PC-3 (cell line): ENCODE results near the gene AEBP1. TPM values are rescaled to one million over a fixed set of nuclear protein-coding genes. Genes with fewer than 3 reads are reported as not detected.

Experiments used
- ATAC-seq: fragments of 200-7000 bp; cut with Tn5 transposase; 2 replicates; pipeline ENCODE4 v1.9.1; 2020; ENCODE audit warnings: mild to moderate bottlenecking, moderate library complexity
- BruUV-seq: library from RNA; stranded (reverse); fragments of 400-500 nt; replicated peaks from 2 replicates; lab custom pipeline; 2021; lab: Mats Ljungman, UMichigan
- CTCF ChIA-PET: fragments of 300-600 bp; sonication (Branson Sonifier 250); formaldehyde crosslinking; loops from one replicate; lab custom pipeline; 2022; ENCODE audit warnings: antibody characterized with exemption; lab: Charles Lee
- POLR2A ChIA-PET: fragments of 300-600 bp; sonication (Branson Sonifier 250); formaldehyde crosslinking; loops from one replicate; lab custom pipeline; 2022; ENCODE audit warnings: antibody characterized with exemption; ENCODE audit not compliant: unreplicated experiment; lab: Charles Lee
- DNase-seq: peaks from one replicate; pipeline ENCODE4 v3.0.0-alpha.2; 2015
- H2AFZ ChIP-seq: fragments of 300-600 bp; sonication (generic); 2 replicates; pipeline ENCODE4 v1.6.0; 2016; ENCODE audit warnings: antibody characterized with exemption, low read length
- H3F3A ChIP-seq: fragments of 300-600 bp; sonication (generic); one replicate; pipeline ENCODE4 v1.6.0; 2017; ENCODE audit warnings: antibody characterized with exemption, low read length, control low read depth, mild to moderate bottlenecking; ENCODE audit not compliant: unreplicated experiment
- H3K27ac ChIP-seq: fragments of 300-600 bp; sonication (generic); 2 replicates; pipeline ENCODE4 v1.5.1; 2016; ENCODE audit warnings: mild to moderate bottlenecking, low read length
- H3K27me3 ChIP-seq: fragments of 300-600 bp; sonication (generic); 2 replicates; pipeline ENCODE4 v1.6.1; 2016; ENCODE audit warnings: low read length, mixed read lengths
- H3K36me3 ChIP-seq: fragments of 300-600 bp; sonication (generic); 2 replicates; pipeline ENCODE4 v1.6.1; 2016; ENCODE audit warnings: low read depth, mixed run types, low read length, mixed read lengths
- H3K4me1 ChIP-seq: fragments of 300-600 bp; sonication (generic); 2 replicates; pipeline ENCODE4 v1.5.1; 2016; ENCODE audit warnings: low read length; ENCODE audit not compliant: insufficient read depth
- H3K4me2 ChIP-seq: fragments of 300-600 bp; sonication (generic); 2 replicates; pipeline ENCODE4 v1.6.0; 2016; ENCODE audit warnings: low read length
- H3K4me3 ChIP-seq: fragments of 300-600 bp; sonication (generic); 2 replicates; pipeline ENCODE4 v1.5.1; 2016; ENCODE audit warnings: mild to moderate bottlenecking, low read length, mixed read lengths
- H3K79me2 ChIP-seq: fragments of 300-600 bp; sonication (generic); 2 replicates; pipeline ENCODE4 v1.6.1; 2017; ENCODE audit warnings: low read length, mixed read lengths
- H3K9ac ChIP-seq: fragments of 300-600 bp; sonication (generic); 2 replicates; pipeline ENCODE4 v1.6.0; 2016; ENCODE audit warnings: mild to moderate bottlenecking, low read length
- H3K9me2 ChIP-seq: fragments of 300-600 bp; sonication (generic); replicated peaks from 2 replicates; pipeline ENCODE4 v1.6.1; 2016; ENCODE audit warnings: mixed run types, low read length, mixed read lengths
- H3K9me3 ChIP-seq: fragments of 300-600 bp; sonication (generic); 2 replicates; pipeline ENCODE4 v1.6.1; 2016; ENCODE audit warnings: low read length, mixed read lengths
- H4K20me1 ChIP-seq: fragments of 300-600 bp; sonication (generic); 2 replicates; pipeline ENCODE4 v1.6.1; 2016; ENCODE audit warnings: low read length, mixed read lengths
- CTCF ChIP-seq: fragments of 300-600 bp; sonication (generic); conservative IDR thresholded peaks from 2 replicates; pipeline ENCODE4 v1.5.1; 2017; ENCODE audit warnings: antibody characterized with exemption, low read depth, mild to moderate bottlenecking, low read length
- EZH2 ChIP-seq: fragments of 300-600 bp; sonication (generic); IDR thresholded peaks from one replicate; pipeline ENCODE4 v1.6.1; 2017; ENCODE audit warnings: antibody characterized with exemption, mild to moderate bottlenecking, low read length; ENCODE audit not compliant: unreplicated experiment
- EZH2phosphoT487 ChIP-seq: fragments of 300-600 bp; sonication (generic); IDR thresholded peaks from 2 replicates; pipeline ENCODE4 v1.6.1; 2018; ENCODE audit warnings: mild to moderate bottlenecking, antibody characterized with exemption, low read length, borderline replicate concordance
- intact Hi-C: fragments of 100-400 bp; cut with micrococcal nuclease; formaldehyde crosslinking; loops from 2 replicates; pipeline ENCODE4 v1.9.0; 2023
- total RNA-seq: library from RNA; depleted of rRNA; stranded (reverse); fragments of >200 nt; gene quantifications from 2 replicates; pipeline ENCODE4 v1.2.3, GENCODE V29; 2014

Gene AEBP1
- total RNA-seq, 1 experiment from 2014 or later: not detected

DNA sequence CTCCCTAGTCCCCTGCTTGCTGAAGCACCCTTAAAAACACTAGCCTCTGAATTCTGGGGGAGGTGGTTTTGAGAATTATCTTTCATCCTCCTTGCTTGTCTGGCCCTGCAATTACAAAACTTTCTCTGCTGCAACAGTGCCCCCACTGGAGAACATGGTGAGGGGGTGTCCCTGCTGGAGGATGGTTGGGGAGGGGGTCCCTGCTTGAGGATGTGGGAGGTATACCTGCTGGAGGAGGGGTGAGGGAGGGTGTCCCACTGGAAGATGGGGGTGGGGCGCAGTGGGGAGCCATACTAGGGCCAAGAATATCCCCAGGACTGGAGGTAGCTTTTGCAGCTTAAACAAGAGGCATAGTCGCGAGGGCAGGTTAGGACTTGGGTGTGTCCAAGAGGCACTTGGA lies 18.6 kb upstream of the AEBP1 start:
- intact Hi-C loops: no loop called here
- Histone ChIP-seq H3K4me1 (peaks cover 28% of the 10 kb centered on the region), H3K9ac (no peak overlapping the region), H3K9me3 (no peaks in the 10 kb centered on the region), H3K4me3 (no peak overlapping the region), H2AFZ (no peak overlapping the region), H4K20me1 (no peaks in the 10 kb centered on the region), H3K79me2 (peaks cover 17% of the 10 kb centered on the region), H3K27me3 (no peaks in the 10 kb centered on the region), H3F3A (no peaks in the 10 kb centered on the region), H3K4me2 (no peak overlapping the region), H3K36me3 (no peaks in the 10 kb centered on the region), H3K9me2 (no peaks in the 10 kb centered on the region), H3K27ac (no peak overlapping the region)
- ChIA-PET POLR2A (no interaction called here), CTCF (no interaction called here)
- DNase-seq (no peak), ATAC-seq (no peak)
- TF ChIP-seq EZH2phosphoT487 (no peak), EZH2 (no peak), CTCF (peak; percentile 40; the same call in 1 of the 2 replicates)
- BruUV-seq: no TSS peak

- peaks cover 23% of the 10 kb centered on the region for H3K4me1 ChIP-seq
- ChIA-PET CTCF (no interaction called here), POLR2A (no interaction called here)
- no peaks in the 10 kb centered on the region for H4K20me1 ChIP-seq
- no peak overlapping the region for H3K4me3 ChIP-seq
- H3K9me3 ChIP-seq: no peaks in the 10 kb centered on the region
- DNase-seq: no peak
- no peak overlapping the region for H3K9ac ChIP-seq
- intact Hi-C loops: no loop called here
- no peaks in the 10 kb centered on the region for H3K9me2 ChIP-seq
- no peak overlapping the region for H2AFZ ChIP-seq
- peaks cover 6% of the 10 kb centered on the region for H3K79me2 ChIP-seq
- BruUV-seq: no TSS peak
- no peak overlapping the region for H3K4me2 ChIP-seq
- no peaks in the 10 kb centered on the region for H3K27me3 ChIP-seq
- H3F3A ChIP-seq: no peaks in the 10 kb centered on the region
- no peaks in the 10 kb centered on the region for H3K36me3 ChIP-seq
- ATAC-seq: no peak
- no peak overlapping the region for H3K27ac ChIP-seq
- TF ChIP-seq EZH2: no peak
- no peak for TF ChIP-seq CTCF
- no peak for TF ChIP-seq EZH2phosphoT487
Observed at GRCh38 chr7:44086627-44087026, 17.5 kb upstream of the AEBP1 start.

DNA sequence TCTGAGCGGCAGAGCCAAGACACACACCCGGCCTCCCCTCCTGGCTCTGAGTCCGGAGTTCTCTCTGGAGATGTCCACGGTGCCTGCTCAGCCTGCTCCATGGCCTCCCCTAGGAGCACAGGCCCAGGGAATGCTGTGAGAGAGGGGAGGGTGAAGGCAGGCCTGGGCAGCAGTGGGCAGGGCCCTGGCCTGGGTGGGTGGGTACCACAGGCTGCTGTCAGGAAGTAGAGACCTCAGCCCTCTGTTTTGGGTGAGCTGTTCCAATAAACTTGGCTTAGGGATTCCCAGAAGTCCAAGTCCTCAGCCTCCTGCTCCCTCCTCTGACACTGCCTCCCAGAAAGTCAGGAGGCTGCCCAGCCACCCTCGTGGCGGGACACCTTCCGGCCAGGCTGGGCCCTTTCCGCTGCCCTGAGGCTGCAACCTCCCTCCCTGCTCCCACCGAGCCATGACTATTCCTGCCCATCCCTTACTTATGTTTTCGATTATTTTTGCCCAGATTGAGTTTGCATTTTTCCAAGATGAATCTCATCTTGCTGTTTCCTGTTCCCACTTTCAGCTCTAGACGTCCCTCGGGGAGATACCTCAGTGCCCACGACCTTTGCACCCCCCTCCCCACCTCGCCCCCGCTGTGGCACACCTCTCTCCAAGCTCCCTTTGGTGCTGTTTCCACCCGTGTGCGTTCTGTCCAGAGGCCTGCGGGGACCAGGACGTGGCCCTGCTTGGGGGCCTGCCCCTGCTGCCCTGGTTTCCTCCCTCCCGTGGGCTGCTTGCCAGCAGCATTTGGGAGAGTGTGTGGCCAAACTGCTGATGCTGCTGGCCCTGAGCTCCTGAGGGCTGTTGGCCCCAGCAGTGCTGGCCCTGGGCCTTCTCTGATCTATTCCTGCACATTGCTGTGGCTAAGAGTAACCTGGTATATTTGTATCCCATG lies 16.0 kb upstream of the AEBP1 start:
- H3K4me3 ChIP-seq: no peak overlapping the region
- H4K20me1 ChIP-seq: no peaks in the 10 kb centered on the region
- no peaks in the 10 kb centered on the region for H3K9me3 ChIP-seq
- no TSS peak for BruUV-seq
- H3F3A ChIP-seq: no peaks in the 10 kb centered on the region
- DNase-seq: peak; percentile 52
- H3K9me2 ChIP-seq: no peaks in the 10 kb centered on the region
- TF ChIP-seq CTCF: no peak
- no peak for TF ChIP-seq EZH2phosphoT487
- no peak for TF ChIP-seq EZH2
- no peaks in the 10 kb centered on the region for H3K36me3 ChIP-seq
- no peaks in the 10 kb centered on the region for H3K27me3 ChIP-seq
- peak; percentile 82 for ATAC-seq
- peak overlapping the region; percentile 76 for H2AFZ ChIP-seq
- H3K4me2 ChIP-seq: peak overlapping the region; percentile 28
- CTCF ChIA-PET: interaction anchor here (0.6 kb wide), 1 partner anchor 36 kb away, joined by 3 read pairs; no protein-coding TSS in a partner anchor
- H3K79me2 ChIP-seq: no peaks in the 10 kb centered on the region
- POLR2A ChIA-PET: no interaction called here
- intact Hi-C loops: no loop called here
- peaks cover 23% of the 10 kb centered on the region for H3K4me1 ChIP-seq
- H3K27ac ChIP-seq: peak overlapping the region; percentile 76
- peak overlapping the region; percentile 34 for H3K9ac ChIP-seq
